Gastrocnemius medialis (tissue), 4 donors: ENCODE results near the gene MACROD2. TPM values are rescaled to one million over a fixed set of nuclear protein-coding genes. Genes with fewer than 3 reads are reported as not detected.

Experiments
- ATAC-seq, 2 donors: fragments of 150-250 bp; one replicate each; pipeline ENCODE4 v1.9.1; 2016
- DNase-seq, 2 donors: peaks; one replicate each; pipeline ENCODE4 v3.0.0-alpha.2; 2019
- H3K27ac ChIP-seq, 4 donors: fragments of 200-600 bp; sonication (generic); 1 replicate in 1 of 4; 2 replicates in 3 of 4; pipeline ENCODE4 v1.5.1; 2016 to 2018; ENCODE audit warnings: mild to moderate bottlenecking in 2 of 4, moderate library complexity in 1 of 4
- H3K27me3 ChIP-seq, 3 donors: fragments of 200-600 bp; sonication (generic) in 2 of 3; 1 replicate in 1 of 3; 2 replicates in 2 of 3; pipeline versions ENCODE4 v1.5.1 to v1.6.0; 2016 to 2019; ENCODE audit warnings: mild to moderate bottlenecking in 1 of 3, moderate library complexity in 1 of 3
- H3K36me3 ChIP-seq, 2 donors: fragments of 200-600 bp; sonication (generic) in 1 of 2; one replicate each; pipeline ENCODE4 v1.5.1; 2017 to 2018
- H3K4me1 ChIP-seq, 2 donors: fragments of 200-600 bp; sonication (generic) in 1 of 2; one replicate each; pipeline ENCODE4 v1.5.1; 2016 to 2017; ENCODE audit warnings: mild to moderate bottlenecking in 2 of 2
- H3K4me3 ChIP-seq, 4 donors: fragments of 200-600 bp; sonication (generic) in 3 of 4; 1 replicate in 1 of 4; 2 replicates in 3 of 4; pipeline ENCODE4 v1.5.1; 2016 to 2019; ENCODE audit warnings: mild to moderate bottlenecking in 2 of 4
- H3K9me3 ChIP-seq, 3 donors: fragments of 200-600 bp; sonication (generic) in 2 of 3; 1 replicate in 1 of 3; 2 replicates in 2 of 3; pipeline ENCODE4 v1.5.1; 2016 to 2019
- POLR2A ChIP-seq, 2 donors: fragments of 450-650 bp; IDR thresholded peaks; one replicate each; pipeline ENCODE4 v1.6.1; 2017; ENCODE audit warnings: antibody characterized with exemption in 2 of 2, mild to moderate bottlenecking in 2 of 2, moderate library complexity in 2 of 2
- in situ Hi-C, 4 donors: fragments of 200-750 bp; cut with MboI; loops; one replicate each; pipeline versions ENCODE4 v1.15.0 to v1.8.0; 2017; ENCODE audit warnings: low sequenced_read_pairs in 4 of 4
- intact Hi-C: fragments of 100-400 bp; cut with DNase I; formaldehyde crosslinking; loops from one replicate; pipeline ENCODE4 v1.15.1; 2023; ENCODE audit warnings: low total_unique reads
- total RNA-seq, 4 donors: library from RNA; depleted of rRNA; stranded (reverse); fragments of >200 nt; gene quantifications; one replicate each; pipeline versions ENCODE4 v1.1.0 to v1.2.3, GENCODE V29; 2016
- TF ChIP-seq, protein P1 (sequence below), 5 experiments: fragments of 450-650 bp in 3 of 5; fragments of 200-600 bp in 2 of 5; sonication (generic) in 2 of 5; IDR thresholded peaks in 4 of 5; conservative IDR thresholded peaks in 1 of 5; 1 replicate in 4 of 5; 2 replicates in 1 of 5; pipeline ENCODE4 v1.5.1; 2016 to 2019; ENCODE audit warnings: antibody characterized with exemption in 5 of 5, mild to moderate bottlenecking in 3 of 5, moderate library complexity in 3 of 5

MACROD2 gene
- total RNA-seq, 4 donors from 2014 or later: 1.8 to 10.2 (median 3.6) TPM

- Histone ChIP-seq H3K4me3 (no peak overlapping the region), H3K27ac (no peak overlapping the region), H3K27me3 (peaks cover 0 to 2% (median 0%) of the 10 kb centered on the region in 3 donors), H3K36me3 (no peaks in the 10 kb centered on the region), H3K4me1 (no peaks in the 10 kb centered on the region), H3K9me3 (no peaks in the 10 kb centered on the region)
- ATAC-seq (no peak), DNase-seq (no peak)
- TF ChIP-seq, protein P1, sequence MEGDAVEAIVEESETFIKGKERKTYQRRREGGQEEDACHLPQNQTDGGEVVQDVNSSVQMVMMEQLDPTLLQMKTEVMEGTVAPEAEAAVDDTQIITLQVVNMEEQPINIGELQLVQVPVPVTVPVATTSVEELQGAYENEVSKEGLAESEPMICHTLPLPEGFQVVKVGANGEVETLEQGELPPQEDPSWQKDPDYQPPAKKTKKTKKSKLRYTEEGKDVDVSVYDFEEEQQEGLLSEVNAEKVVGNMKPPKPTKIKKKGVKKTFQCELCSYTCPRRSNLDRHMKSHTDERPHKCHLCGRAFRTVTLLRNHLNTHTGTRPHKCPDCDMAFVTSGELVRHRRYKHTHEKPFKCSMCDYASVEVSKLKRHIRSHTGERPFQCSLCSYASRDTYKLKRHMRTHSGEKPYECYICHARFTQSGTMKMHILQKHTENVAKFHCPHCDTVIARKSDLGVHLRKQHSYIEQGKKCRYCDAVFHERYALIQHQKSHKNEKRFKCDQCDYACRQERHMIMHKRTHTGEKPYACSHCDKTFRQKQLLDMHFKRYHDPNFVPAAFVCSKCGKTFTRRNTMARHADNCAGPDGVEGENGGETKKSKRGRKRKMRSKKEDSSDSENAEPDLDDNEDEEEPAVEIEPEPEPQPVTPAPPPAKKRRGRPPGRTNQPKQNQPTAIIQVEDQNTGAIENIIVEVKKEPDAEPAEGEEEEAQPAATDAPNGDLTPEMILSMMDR (IDR thresholded peaks at IDR 0.05 in 4 of 5, conservative IDR thresholded peaks at IDR 0.05 in 1 of 5): no peak
- no peak for TF ChIP-seq POLR2A (IDR thresholded peaks at IDR 0.05)
- intact Hi-C loops: no loop called here
- in situ Hi-C loops: no loop called here
Observed at GRCh38 chr20:15991279-15991678, 1996.0 kb downstream of the MACROD2 start.

DNA sequence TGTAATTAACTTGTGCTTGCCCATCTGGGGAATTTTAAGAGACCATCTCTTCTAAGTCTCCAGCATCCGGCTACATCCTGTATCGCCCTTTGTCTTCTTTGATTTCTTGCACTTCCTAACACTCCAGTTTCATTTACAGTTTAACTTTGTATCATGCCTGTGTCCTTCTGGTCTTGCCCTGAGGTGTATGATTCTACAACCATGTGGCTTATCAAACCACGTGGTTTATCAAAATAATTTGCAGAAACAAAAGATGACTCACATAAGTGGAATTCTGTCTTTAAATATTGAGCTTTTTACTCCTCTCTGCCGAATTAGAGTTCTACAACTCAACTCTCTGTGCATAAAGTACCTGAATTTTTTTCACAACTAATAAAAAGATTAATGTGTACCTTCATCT lies 1997.2 kb downstream of the MACROD2 start:
- Histone ChIP-seq H3K27ac (no peak overlapping the region), H3K27me3 (peaks cover 0 to 5% (median 0%) of the 10 kb centered on the region in 3 donors), H3K4me1 (no peaks in the 10 kb centered on the region), H3K36me3 (no peaks in the 10 kb centered on the region), H3K4me3 (no peak overlapping the region), H3K9me3 (no peaks in the 10 kb centered on the region)
- ATAC-seq: no peak
- no peak for DNase-seq
- in situ Hi-C loops: no loop called here
- intact Hi-C loops: no loop called here
- no peak for TF ChIP-seq POLR2A (IDR thresholded peaks at IDR 0.05)
- TF ChIP-seq, protein P1 (IDR thresholded peaks at IDR 0.05 in 4 of 5, conservative IDR thresholded peaks at IDR 0.05 in 1 of 5): no peak

DNA sequence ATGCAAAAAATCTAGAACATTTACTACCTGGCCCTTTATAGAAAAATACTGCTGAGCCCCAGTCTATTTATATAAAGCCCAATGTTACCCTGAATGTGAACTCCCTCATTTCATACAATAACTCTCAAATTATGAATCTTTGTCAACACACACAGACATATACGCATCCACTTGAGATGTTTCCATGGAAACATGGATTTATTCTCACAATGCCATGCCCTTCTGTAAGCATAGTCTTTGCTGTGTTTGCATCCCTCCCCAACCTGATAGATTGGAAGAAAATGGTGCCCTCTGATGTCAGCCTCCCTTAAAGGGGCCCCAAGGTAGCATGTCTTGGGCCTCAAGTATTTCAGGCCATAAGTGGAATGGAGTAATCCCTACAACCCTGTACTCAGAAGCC lies 2004.8 kb downstream of the MACROD2 start:
- no peak for TF ChIP-seq POLR2A (IDR thresholded peaks at IDR 0.05)
- TF ChIP-seq, protein P1 (IDR thresholded peaks at IDR 0.05 in 4 of 5, conservative IDR thresholded peaks at IDR 0.05 in 1 of 5): no peak
- no peaks in the 10 kb centered on the region for H3K4me1 ChIP-seq
- DNase-seq: no peak
- H3K36me3 ChIP-seq: no peaks in the 10 kb centered on the region
- no peak overlapping the region for H3K27ac ChIP-seq
- H3K9me3 ChIP-seq: no peaks in the 10 kb centered on the region
- in situ Hi-C loops (no loop called here), intact Hi-C loops (no loop called here)
- no peak overlapping the region for H3K4me3 ChIP-seq
- ATAC-seq: no peak
- peaks cover 0 to 5% (median 0%) of the 10 kb centered on the region in 3 donors for H3K27me3 ChIP-seq

DNA sequence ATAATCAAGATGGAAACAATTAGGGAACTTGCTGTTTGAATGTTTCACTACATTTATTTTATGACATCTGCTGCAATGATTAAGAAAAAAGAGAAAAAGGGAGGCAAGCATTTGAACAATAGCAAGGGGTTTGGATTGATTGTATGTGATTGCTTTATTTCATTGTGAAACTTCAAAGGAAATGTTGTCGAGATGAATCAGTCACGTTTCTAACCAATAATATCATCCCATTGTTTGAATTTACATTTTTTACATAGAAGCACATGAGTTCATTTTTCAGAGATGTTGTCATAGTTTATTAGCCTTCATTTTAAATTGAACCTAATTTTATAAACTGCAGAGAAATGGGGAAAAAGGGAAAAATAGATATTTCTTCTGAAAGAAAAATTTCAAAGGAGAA lies 2006.0 kb downstream of the MACROD2 start:
- H3K36me3 ChIP-seq: no peaks in the 10 kb centered on the region
- peaks cover 0 to 3% (median 0%) of the 10 kb centered on the region in 3 donors for H3K27me3 ChIP-seq
- no peaks in the 10 kb centered on the region for H3K9me3 ChIP-seq
- in situ Hi-C loops: no loop called here
- DNase-seq (no peak), ATAC-seq (no peak)
- intact Hi-C loops: no loop called here
- no peak overlapping the region for H3K4me3 ChIP-seq
- H3K4me1 ChIP-seq: no peaks in the 10 kb centered on the region
- no peak for TF ChIP-seq POLR2A (IDR thresholded peaks at IDR 0.05)
- H3K27ac ChIP-seq: no peak overlapping the region

DNA sequence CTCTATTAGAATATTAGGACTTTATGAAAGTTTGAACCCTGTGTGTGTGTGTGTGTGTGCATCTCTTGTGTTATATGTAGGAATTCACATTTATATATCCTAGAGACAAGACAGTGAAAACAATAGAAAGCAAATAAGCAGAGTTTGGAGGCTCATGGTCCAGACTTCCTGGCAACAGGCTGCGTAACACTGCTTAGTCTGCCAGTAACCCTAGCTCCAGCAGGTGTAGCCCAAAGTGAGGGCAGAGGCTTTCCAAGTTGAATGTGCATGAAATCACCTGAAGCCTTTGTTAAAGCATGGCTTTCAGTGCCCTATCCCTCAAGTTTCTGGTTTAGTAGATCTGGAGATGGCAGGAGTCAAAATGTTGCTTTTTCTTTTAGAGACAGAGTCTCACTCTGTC lies 2008.0 kb downstream of the MACROD2 start:
- no peak overlapping the region for H3K4me3 ChIP-seq
- in situ Hi-C loops (no loop called here), intact Hi-C loops (no loop called here)
- DNase-seq: no peak
- TF ChIP-seq, protein P1 (IDR thresholded peaks at IDR 0.05 in 4 of 5, conservative IDR thresholded peaks at IDR 0.05 in 1 of 5): no peak
- TF ChIP-seq POLR2A (IDR thresholded peaks at IDR 0.05): no peak
- H3K27ac ChIP-seq: no peak overlapping the region
- H3K9me3 ChIP-seq: no peaks in the 10 kb centered on the region
- no peaks in the 10 kb centered on the region for H3K36me3 ChIP-seq
- no peaks in the 10 kb centered on the region for H3K27me3 ChIP-seq
- ATAC-seq: no peak
- no peaks in the 10 kb centered on the region for H3K4me1 ChIP-seq
